ENCODE measurements around the gene TOMM34.

GRCh38 chr20:44948107-44948506 lies 12.1 kb downstream of the TOMM34 start:
- TF ChIP-seq CTCF (optimal IDR thresholded peaks at IDR 0.05 in 1 of 3, IDR thresholded peaks at IDR 0.05 in 1 of 3, conservative IDR thresholded peaks at IDR 0.05 in 1 of 3; ENCODE audit: extremely low read depth in 1 of 3, insufficient read depth in 2 of 3, low read length in 3 of 3) = no peak
- no peak for TF ChIP-seq EZH2 (IDR thresholded peaks at IDR 0.05; ENCODE audit: low read length)

All from keratinocyte (primary cell).